Measurements from ENCODE around the gene MSH3.

MSH3 gene

GRCh38 chr5:80752427-80752826 lies 98.0 kb downstream of the MSH3 start:
- H3K4me3 ChIP-seq (ENCODE audit: low read length), result no peak overlapping the region
- H3K9me2 ChIP-seq (replicated peaks; ENCODE audit: insufficient read depth, low read length), result no peaks in the 10 kb centered on the region
- H2AFZ ChIP-seq (ENCODE audit: low read length), result no peak overlapping the region
- H3K9me3 ChIP-seq (replicated peaks; ENCODE audit: insufficient read depth, low read length), result no peaks in the 10 kb centered on the region
- TF ChIP-seq EZH2phosphoT487 (IDR thresholded peaks at IDR 0.05; ENCODE audit: low read length) (no peak), EZH2 (optimal IDR thresholded peaks at IDR 0.05; ENCODE audit: low read depth, low read length) (no peak), CTCF (IDR thresholded peaks at IDR 0.05; ENCODE audit: low read length) (no peak)
- no peak overlapping the region for H3K9ac ChIP-seq (ENCODE audit: low read length)
- no peak overlapping the region for H3K4me2 ChIP-seq (ENCODE audit: low read depth, low read length)
- peaks cover 15% of the 10 kb centered on the region for H3F3A ChIP-seq (ENCODE audit: insufficient read depth, low read length)
- H4K20me1 ChIP-seq (ENCODE audit: insufficient read depth, low read length), result peaks cover 4% of the 10 kb centered on the region; the same call in 1 of the 2 replicates
- no peak overlapping the region for H3K27ac ChIP-seq (ENCODE audit: low read length)
- no peaks in the 10 kb centered on the region for H3K27me3 ChIP-seq (replicated peaks; ENCODE audit: insufficient read depth, low read length)
- no peaks in the 10 kb centered on the region for H3K79me2 ChIP-seq (ENCODE audit: low read length)
- peaks cover 23% of the 10 kb centered on the region for H3K4me1 ChIP-seq (ENCODE audit: low read length)
- DNase-seq, result no peak
- no peaks in the 10 kb centered on the region for H3K36me3 ChIP-seq (replicated peaks; ENCODE audit: insufficient read depth, low read length)

- no peak for TF ChIP-seq EZH2 (optimal IDR thresholded peaks at IDR 0.05; ENCODE audit: low read depth, low read length)
- no peak for TF ChIP-seq CTCF (IDR thresholded peaks at IDR 0.05; ENCODE audit: low read length)
- no peak for TF ChIP-seq EZH2phosphoT487 (IDR thresholded peaks at IDR 0.05; ENCODE audit: low read length)
- H3K4me3 ChIP-seq (ENCODE audit: low read length), result no peak overlapping the region
- H3K36me3 ChIP-seq (replicated peaks; ENCODE audit: insufficient read depth, low read length), result no peaks in the 10 kb centered on the region
- no peak overlapping the region for H3K9ac ChIP-seq (ENCODE audit: low read length)
- no peaks in the 10 kb centered on the region for H3K79me2 ChIP-seq (ENCODE audit: low read length)
- H3K4me1 ChIP-seq (ENCODE audit: low read length), result peaks cover 23% of the 10 kb centered on the region
- no peaks in the 10 kb centered on the region for H3K9me2 ChIP-seq (replicated peaks; ENCODE audit: insufficient read depth, low read length)
- H3F3A ChIP-seq (ENCODE audit: insufficient read depth, low read length), result peaks cover 15% of the 10 kb centered on the region
- H3K27me3 ChIP-seq (replicated peaks; ENCODE audit: insufficient read depth, low read length), result no peaks in the 10 kb centered on the region
- no peak overlapping the region for H3K27ac ChIP-seq (ENCODE audit: low read length)
- no peaks in the 10 kb centered on the region for H3K9me3 ChIP-seq (replicated peaks; ENCODE audit: insufficient read depth, low read length)
- no peak for DNase-seq
- no peak overlapping the region for H2AFZ ChIP-seq (ENCODE audit: low read length)
- peaks cover 4% of the 10 kb centered on the region; the same call in 1 of the 2 replicates for H4K20me1 ChIP-seq (ENCODE audit: insufficient read depth, low read length)
- H3K4me2 ChIP-seq (ENCODE audit: low read depth, low read length), result no peak overlapping the region
Observed at GRCh38 chr5:80753712-80754111, 99.3 kb downstream of the MSH3 start.

GRCh38 chr5:80754900-80755299 lies 100.4 kb downstream of the MSH3 start:
- TF ChIP-seq EZH2 (optimal IDR thresholded peaks at IDR 0.05; ENCODE audit: low read depth, low read length), result no peak
- TF ChIP-seq CTCF (IDR thresholded peaks at IDR 0.05; ENCODE audit: low read length), result no peak
- TF ChIP-seq EZH2phosphoT487 (IDR thresholded peaks at IDR 0.05; ENCODE audit: low read length), result no peak
- DNase-seq, result peak; percentile 38
- peak overlapping the region; percentile 47 for H3K9ac ChIP-seq (ENCODE audit: low read length)
- no peaks in the 10 kb centered on the region for H3K27me3 ChIP-seq (replicated peaks; ENCODE audit: insufficient read depth, low read length)
- no peaks in the 10 kb centered on the region for H3K9me3 ChIP-seq (replicated peaks; ENCODE audit: insufficient read depth, low read length)
- peak overlapping the region; percentile 91 for H3K4me2 ChIP-seq (ENCODE audit: low read depth, low read length)
- H3K79me2 ChIP-seq (ENCODE audit: low read length), result no peaks in the 10 kb centered on the region
- H3K36me3 ChIP-seq (replicated peaks; ENCODE audit: insufficient read depth, low read length), result no peaks in the 10 kb centered on the region
- peak overlapping the region; percentile 41; the same call in 1 of the 2 replicates for H3K4me3 ChIP-seq (ENCODE audit: low read length)
- H4K20me1 ChIP-seq (ENCODE audit: insufficient read depth, low read length), result peaks cover 4% of the 10 kb centered on the region; the same call in 1 of the 2 replicates
- peak overlapping the region; percentile 75 for H3K27ac ChIP-seq (ENCODE audit: low read length)
- H2AFZ ChIP-seq (ENCODE audit: low read length), result no peak overlapping the region
- H3F3A ChIP-seq (ENCODE audit: insufficient read depth, low read length), result peaks cover 15% of the 10 kb centered on the region
- H3K9me2 ChIP-seq (replicated peaks; ENCODE audit: insufficient read depth, low read length), result no peaks in the 10 kb centered on the region
- peaks cover 23% of the 10 kb centered on the region for H3K4me1 ChIP-seq (ENCODE audit: low read length)
